MG63 (cell line): Measurements from ENCODE around the gene PLEKHA3. TPM values are rescaled to one million over a fixed set of nuclear protein-coding genes. Genes with fewer than 3 reads are reported as not detected.

Experiments used
- DNase-seq: peaks from one replicate; pipeline ENCODE4 v3.0.0-alpha.2; 2020
- H3K27me3 ChIP-seq: fragments of 250-450 bp; sonication (Bioruptor Pico); 2 replicates; pipeline ENCODE4 v1.5.1; 2020; ENCODE audit warnings: mild to moderate bottlenecking, moderate library complexity
- H3K36me3 ChIP-seq: fragments of 250-450 bp; sonication (Bioruptor Pico); 2 replicates; pipeline ENCODE4 v1.5.1; 2020; ENCODE audit warnings: mild to moderate bottlenecking, moderate library complexity
- H3K4me3 ChIP-seq: fragments of 250-450 bp; sonication (Bioruptor Pico); 2 replicates; pipeline ENCODE4 v1.5.1; 2020; ENCODE audit warnings: mild to moderate bottlenecking, moderate library complexity
- H3K9me3 ChIP-seq: fragments of 250-450 bp; sonication (Bioruptor Pico); 2 replicates; pipeline ENCODE4 v1.5.1; 2020; ENCODE audit warnings: mild to moderate bottlenecking, moderate library complexity
- total RNA-seq: library from RNA; depleted of rRNA; stranded (reverse); fragments of >200 nt; shearing (Covaris generic); gene quantifications from 2 replicates; pipeline ENCODE4 v1.2.3, GENCODE V29; 2014; ENCODE audit warnings: low replicate concordance

The PLEKHA3 gene
- total RNA-seq, 1 experiment from 2014 or later: 14.8 TPM

DNA sequence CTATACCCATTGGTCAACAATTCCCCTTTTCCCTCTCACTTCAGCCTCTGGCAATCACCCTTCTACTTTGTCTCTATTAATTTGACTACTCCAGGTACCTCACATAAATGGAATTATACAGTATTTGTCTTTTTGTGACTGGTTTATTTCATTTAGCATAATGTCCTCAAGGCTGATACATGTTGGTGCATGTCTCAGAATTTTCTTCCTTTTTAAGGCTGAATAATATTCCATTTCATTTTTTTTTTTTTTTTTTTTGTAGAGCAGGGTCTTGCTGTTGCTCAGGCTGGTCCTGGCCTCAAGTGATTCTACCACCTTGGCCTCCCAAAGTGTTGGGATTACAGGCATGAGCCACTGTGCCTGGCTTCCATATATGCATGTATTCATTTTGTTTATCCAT lies 3.8 kb upstream of the PLEKHA3 start:
- Histone ChIP-seq H3K4me3 (no peak overlapping the region), H3K36me3 (no peaks in the 10 kb centered on the region), H3K27me3 (no peaks in the 10 kb centered on the region), H3K9me3 (no peaks in the 10 kb centered on the region)
- no peak for DNase-seq

DNA sequence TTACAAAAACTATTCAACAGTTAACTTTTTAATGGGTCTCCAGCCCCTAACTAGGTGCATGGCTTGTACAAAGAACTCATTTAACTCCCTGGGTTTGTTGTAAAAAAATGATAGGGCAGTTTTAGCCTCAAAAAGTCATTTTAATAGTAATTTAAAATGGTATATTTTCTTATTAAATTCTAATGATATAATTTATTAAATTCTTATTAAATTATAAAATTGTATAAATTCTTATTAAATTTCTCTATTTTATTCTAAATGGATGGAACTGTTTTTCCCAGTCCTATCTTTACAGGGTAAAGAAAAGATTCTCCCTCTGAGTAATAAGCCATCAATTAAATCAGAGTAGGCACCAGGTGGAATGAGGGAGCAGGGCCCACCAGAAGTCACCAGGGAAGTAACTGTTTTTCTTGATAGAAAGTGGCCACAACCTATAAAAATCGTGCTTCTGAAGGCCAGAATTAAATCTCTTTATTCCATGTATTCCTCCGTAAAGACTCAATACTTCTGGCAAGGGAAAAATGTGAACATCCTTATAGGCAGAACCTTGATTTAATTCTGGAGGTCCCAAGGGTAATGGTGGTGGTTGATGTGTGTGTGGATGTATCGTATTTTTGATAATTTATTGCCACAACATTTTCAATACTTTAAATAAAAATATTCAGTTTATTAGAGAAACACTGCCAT lies 2.7 kb upstream of the PLEKHA3 start:
- peak overlapping the region; percentile 70 for H3K4me3 ChIP-seq
- DNase-seq: no peak
- no peaks in the 10 kb centered on the region for H3K27me3 ChIP-seq
- H3K9me3 ChIP-seq: no peaks in the 10 kb centered on the region
- no peaks in the 10 kb centered on the region for H3K36me3 ChIP-seq

DNA sequence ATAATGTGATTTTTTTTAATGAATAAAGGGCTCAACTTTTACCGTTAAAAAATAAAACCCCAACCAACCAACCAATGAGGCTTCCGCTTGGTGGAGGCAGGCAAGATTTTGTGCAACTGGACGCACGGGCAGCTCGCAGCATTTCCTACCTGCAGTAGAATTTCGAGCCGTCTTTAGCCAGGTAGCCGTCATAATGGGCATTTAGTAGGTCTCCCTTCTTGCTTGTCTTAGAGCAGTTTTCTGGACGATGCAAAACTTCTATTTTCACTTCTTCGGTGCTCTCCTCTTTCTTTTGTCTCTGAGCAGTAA lies 2.2 kb upstream of the PLEKHA3 start:
- no peaks in the 10 kb centered on the region for H3K9me3 ChIP-seq
- no peak for DNase-seq
- H3K36me3 ChIP-seq: no peaks in the 10 kb centered on the region
- H3K27me3 ChIP-seq: no peaks in the 10 kb centered on the region
- peak overlapping the region; percentile 70 for H3K4me3 ChIP-seq

DNA sequence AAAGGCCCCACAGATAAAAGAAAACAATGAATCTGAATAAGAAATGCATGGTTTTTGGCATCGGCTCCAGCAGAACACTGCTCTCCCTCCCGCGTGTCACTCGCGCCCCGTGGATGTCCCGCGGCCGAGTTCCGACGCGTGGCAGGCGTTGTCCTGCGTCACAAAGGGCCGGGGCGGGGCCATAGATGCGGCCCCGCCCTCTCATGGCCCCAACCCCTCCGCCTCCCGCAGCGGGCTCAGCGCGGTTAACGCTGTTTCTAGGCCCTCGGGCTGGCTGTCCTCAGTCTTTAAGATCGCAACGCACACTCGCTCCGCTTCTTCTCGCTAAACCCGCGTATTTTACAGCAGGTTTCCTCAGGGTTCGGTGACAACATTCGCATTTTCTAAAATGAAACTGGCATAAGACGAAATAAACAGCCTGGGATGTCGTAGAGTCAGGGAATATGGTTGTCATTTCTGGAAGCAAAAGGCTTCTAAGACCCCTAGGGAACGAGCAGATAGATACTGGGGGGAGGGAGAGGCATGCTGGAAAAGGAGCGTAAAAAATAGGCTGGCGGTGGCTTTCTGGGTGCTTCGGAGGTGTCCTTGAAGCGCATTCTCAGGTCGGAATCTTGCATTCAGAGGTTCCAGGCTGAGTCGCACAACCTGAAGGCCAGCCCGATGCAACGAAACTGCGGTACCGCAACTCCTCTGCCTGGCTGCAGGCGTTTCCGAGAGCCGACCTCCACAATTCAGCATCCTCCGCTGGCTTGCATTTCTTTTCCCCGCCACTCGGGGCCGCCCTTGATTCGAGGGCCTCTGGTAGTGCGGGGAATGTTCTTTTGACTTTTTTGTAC lies 1.6 kb upstream of the PLEKHA3 start, which contains the start of gene FKBP7:
TSS of gene FKBP7 (minus strand) at position 162 of the 836 bp plus-strand sequence. CDS start at position 61, 101 bp downstream.
- Histone ChIP-seq H3K9me3 (no peaks in the 10 kb centered on the region), H3K36me3 (no peaks in the 10 kb centered on the region), H3K27me3 (no peaks in the 10 kb centered on the region), H3K4me3 (peak within 1 kb of the TSS; percentile 70)
- peak; percentile 83 for DNase-seq

DNA sequence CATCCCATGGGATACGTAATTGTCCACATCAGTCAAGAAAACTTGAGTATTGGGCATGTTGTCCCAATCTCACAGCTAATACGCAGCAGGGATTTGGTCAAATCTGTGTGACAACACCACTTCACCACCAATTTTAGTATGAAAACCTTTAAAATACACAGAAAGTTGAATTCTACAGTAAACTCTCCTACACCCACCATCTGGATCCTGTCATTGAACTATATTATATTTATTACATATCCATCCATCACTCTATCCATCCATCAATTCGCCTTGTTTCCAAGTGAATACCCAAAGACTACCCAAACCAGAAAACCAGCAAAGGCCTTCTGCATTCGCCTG lies 1.0 kb upstream of the PLEKHA3 start:
- Histone ChIP-seq H3K4me3 (peak overlapping the region; percentile 70), H3K9me3 (no peaks in the 10 kb centered on the region), H3K27me3 (no peaks in the 10 kb centered on the region), H3K36me3 (no peaks in the 10 kb centered on the region)
- DNase-seq: no peak

DNA sequence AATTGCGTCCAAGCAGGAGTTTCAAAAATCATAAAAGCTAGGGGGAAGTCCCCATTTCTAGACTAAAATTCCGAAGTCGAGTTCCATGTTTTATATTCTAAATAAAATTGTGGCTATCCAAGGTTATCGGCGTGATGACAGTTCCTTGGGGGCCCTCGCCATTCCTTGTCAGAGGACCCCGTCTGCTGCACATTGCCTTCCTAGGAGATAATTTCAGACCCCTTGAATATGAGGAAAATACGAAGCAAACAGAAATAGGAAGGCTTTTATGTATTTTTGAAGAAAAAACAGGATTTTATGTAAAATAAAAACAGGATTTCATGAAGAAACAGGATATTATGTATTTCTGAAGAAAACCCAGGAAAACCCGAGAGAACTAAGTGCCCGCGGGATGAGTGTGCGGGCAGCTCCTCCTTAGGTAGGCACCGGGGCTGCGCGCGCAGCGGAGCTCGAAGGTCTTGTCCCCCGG lies 465 bp upstream of the PLEKHA3 start:
- no peak for DNase-seq
- no peaks in the 10 kb centered on the region for H3K36me3 ChIP-seq
- no peaks in the 10 kb centered on the region for H3K27me3 ChIP-seq
- peak overlapping the region; percentile 70 for H3K4me3 ChIP-seq
- H3K9me3 ChIP-seq: no peaks in the 10 kb centered on the region

DNA sequence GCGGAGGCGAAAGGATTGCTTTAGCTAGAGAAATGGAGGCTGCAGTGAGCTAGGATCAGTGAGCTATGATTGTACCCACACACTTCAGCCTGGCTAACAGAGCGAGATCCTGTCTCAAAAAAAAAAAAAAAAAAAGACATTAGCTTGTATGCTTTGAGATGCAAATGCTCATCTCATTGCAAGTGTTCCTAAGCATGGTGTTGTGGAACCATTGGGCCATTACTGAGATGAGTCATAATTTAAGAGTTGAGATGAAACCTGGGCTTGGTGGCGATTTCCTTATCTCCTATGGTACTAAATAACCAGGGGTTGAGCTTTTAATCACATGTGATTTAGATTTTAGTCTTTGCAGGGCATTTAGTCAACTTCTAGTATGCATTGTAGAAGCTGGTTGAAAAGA lies 2.2 kb downstream of the PLEKHA3 start:
- H3K27me3 ChIP-seq: no peaks in the 10 kb centered on the region
- H3K36me3 ChIP-seq: peaks cover 14% of the 10 kb centered on the region
- no peaks in the 10 kb centered on the region for H3K9me3 ChIP-seq
- H3K4me3 ChIP-seq: no peak overlapping the region
- no peak for DNase-seq

DNA sequence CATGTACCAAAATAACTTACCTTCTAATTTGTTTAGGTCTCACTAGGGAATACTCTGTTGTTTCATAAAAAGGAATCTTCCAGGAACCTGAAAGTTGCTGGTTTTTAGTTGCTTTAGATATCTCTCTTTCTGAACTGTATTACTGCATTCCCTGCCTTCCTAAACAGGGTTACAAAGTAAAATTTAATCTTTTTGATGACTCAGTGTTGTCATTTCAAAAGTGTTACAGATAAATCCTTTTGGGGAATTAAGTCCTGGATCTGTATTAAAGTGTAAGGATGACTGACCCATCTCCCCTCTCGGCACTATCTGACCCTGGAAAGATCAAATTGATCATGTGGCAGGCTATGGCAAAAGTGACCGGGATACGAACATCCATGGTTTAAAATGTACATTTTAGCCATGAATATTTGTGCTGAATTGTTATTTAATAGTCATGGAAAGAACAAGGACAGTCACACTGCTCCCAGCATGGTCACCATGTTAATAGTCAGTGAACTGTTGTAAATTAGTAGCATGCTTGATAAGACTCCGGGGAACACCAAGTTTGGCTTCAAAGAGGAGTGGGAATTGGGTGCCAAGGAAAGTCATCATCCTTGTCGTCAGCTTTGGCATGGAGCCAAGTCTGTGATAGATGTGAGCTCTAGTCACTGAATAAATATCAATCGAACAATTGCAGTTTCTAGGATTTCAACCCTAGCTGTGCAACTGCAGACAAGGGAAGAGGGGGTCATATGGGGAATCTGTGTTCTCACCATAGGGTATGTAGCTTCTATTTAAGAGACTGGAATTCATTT lies 4.2 kb downstream of the PLEKHA3 start:
- peak; percentile 37 for DNase-seq
- Histone ChIP-seq H3K36me3 (peaks cover 17% of the 10 kb centered on the region), H3K4me3 (no peak overlapping the region), H3K27me3 (no peaks in the 10 kb centered on the region), H3K9me3 (no peaks in the 10 kb centered on the region)

DNA sequence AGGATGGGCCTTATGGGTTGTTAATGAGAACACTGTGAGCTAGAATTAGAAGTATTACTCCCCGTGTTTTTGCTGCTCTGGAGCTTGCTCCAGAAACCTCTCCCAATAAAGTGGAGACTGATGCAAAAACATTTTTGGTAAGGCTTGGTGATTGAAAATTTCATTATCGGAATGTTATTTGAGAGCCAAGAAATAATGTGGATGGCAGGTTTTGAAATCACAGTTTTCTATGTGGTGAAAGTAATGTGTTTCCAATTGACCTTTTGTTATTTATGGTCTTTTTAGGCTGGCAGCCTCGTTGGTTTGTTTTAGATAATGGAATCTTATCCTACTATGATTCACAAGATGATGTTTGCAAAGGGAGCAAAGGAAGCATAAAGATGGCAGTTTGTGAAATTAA lies 5.1 kb downstream of the PLEKHA3 start:
- Histone ChIP-seq H3K4me3 (no peak overlapping the region), H3K36me3 (peaks cover 20% of the 10 kb centered on the region), H3K27me3 (no peaks in the 10 kb centered on the region), H3K9me3 (no peaks in the 10 kb centered on the region)
- DNase-seq: no peak

DNA sequence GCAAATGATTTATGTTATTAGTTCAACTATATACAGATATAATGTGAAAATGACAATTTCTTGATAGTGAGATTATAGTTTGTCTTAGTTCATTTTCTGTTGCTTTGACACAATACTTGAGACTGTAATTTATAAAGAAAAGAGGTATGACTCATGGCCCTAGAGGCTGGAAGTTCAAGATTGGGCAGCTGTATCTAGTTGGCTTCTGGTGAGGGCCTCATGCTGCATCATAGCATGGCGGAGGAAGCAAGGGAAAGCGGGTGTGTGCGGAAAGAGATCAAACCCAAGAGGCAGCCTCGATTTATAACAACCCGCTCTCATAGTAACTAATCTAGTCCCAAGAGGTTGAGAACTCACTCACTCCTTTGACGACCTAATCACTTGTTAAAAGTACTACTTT lies 11.4 kb downstream of the PLEKHA3 start:
- H3K9me3 ChIP-seq: no peaks in the 10 kb centered on the region
- no peaks in the 10 kb centered on the region for H3K27me3 ChIP-seq
- no peak overlapping the region for H3K4me3 ChIP-seq
- no peak for DNase-seq
- peaks cover 50% of the 10 kb centered on the region for H3K36me3 ChIP-seq

DNA sequence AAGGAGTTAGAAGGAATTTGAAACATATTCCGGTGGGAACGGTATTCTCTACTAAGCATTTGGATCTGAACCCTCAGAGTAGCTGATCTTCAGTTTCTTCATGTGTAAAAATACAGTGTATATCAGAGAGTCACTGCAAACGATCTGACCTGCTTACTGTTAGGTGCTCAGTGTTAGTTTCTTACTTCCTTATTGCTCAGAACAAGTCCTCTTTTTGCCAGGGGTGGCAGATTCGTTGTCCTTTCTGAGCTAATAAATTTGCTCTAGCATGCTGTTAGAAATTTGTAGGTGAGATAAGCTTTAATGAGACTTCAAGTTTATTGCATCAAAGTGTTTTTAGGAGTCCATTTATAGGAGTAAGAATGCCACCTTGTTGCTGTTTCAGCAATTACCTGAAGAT lies 15.8 kb downstream of the PLEKHA3 start:
- no peaks in the 10 kb centered on the region for H3K27me3 ChIP-seq
- H3K4me3 ChIP-seq: no peak overlapping the region
- no peak for DNase-seq
- peaks cover 48% of the 10 kb centered on the region for H3K36me3 ChIP-seq
- H3K9me3 ChIP-seq: no peaks in the 10 kb centered on the region

DNA sequence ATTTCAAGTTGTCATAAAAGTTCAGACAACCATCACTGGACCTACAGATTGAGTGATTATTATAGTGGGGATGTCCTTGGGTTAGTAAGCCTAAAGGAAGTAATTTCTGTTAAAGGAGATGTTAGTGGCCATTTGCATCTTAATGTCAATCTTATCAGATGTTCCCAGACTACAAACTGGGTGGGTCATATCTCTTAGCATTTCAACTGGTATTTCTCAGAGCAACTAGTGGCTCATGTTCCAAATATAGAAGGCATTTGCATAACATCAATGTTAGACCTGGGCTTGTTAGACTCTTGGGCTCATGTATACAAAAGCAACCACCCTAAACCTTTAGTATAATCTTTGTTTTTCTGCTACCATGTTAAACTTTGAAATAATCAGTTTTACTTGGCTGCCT lies 17.9 kb downstream of the PLEKHA3 start:
- peaks cover 48% of the 10 kb centered on the region for H3K36me3 ChIP-seq

DNA sequence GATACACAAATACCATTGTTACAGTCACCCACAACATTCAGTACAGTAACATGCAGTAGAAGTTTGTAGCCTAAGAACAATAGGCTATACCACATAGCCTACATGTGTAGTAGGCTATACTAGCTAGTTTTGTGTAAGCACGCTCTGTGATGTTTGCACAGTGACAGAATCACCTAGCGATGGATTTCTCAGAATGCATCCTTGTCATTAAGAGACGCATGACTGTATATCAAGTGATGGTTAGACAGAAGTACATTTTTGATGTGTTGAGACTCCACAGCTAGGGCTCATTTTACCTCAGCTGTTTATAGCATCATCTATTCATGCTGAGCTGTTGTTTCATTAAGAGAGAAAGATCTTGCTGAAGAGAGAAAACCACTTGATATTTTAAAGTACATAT lies 19.4 kb downstream of the PLEKHA3 start:
- Histone ChIP-seq H3K4me3 (no peak overlapping the region), H3K36me3 (peaks cover 45% of the 10 kb centered on the region)
- no peak for DNase-seq

More for the DNA sequence above, 17.9 kb downstream of the PLEKHA3 start:
- DNase-seq: no peak
- Histone ChIP-seq H3K9me3 (no peaks in the 10 kb centered on the region), H3K4me3 (no peak overlapping the region), H3K27me3 (no peaks in the 10 kb centered on the region)

DNA sequence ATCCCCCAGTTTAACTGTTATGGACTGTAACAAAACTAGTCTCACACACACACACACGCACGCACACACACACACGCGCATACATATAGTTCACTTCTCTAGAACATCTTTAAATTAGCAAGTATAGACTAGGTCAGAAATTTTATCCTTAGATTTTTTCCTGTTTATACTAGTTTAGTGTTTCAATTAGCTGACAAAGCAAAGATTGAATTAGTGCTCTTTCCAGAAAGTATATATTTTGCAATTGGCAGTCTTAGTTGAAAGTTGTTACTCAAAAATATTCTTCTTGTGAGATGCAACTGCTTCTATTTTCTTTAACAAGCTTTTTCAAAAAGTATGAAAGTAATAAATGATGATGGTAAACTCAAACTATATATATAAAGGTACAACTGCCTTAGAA lies 22.5 kb downstream of the PLEKHA3 start:
- Histone ChIP-seq H3K36me3 (peaks cover 41% of the 10 kb centered on the region), H3K4me3 (no peak overlapping the region), H3K9me3 (no peaks in the 10 kb centered on the region), H3K27me3 (no peaks in the 10 kb centered on the region)
- no peak for DNase-seq

More for the DNA sequence above, 19.4 kb downstream of the PLEKHA3 start:
- no peaks in the 10 kb centered on the region for H3K9me3 ChIP-seq
- no peaks in the 10 kb centered on the region for H3K27me3 ChIP-seq

DNA sequence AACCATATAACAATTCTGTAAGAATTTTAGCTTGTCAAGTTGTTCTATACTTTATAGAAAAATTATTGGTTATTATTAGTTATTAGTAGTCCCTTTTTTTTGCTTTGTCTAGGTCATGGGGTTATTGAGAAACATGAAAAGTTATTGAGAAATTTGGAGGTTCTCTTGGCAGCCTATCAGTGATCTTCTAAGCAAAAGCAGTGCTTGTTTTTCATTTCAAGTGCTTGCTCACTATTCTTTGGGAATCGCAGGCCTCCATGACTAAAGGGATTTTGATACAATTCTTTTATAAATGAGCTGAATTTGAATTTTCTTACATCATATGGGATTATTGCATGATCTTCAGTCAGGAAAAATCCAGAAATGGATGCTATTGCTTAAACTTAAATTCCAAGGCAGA lies 25.8 kb downstream of the PLEKHA3 start:
- DNase-seq: no peak
- Histone ChIP-seq H3K36me3 (peaks cover 37% of the 10 kb centered on the region), H3K9me3 (no peaks in the 10 kb centered on the region), H3K4me3 (no peak overlapping the region), H3K27me3 (no peaks in the 10 kb centered on the region)

DNA sequence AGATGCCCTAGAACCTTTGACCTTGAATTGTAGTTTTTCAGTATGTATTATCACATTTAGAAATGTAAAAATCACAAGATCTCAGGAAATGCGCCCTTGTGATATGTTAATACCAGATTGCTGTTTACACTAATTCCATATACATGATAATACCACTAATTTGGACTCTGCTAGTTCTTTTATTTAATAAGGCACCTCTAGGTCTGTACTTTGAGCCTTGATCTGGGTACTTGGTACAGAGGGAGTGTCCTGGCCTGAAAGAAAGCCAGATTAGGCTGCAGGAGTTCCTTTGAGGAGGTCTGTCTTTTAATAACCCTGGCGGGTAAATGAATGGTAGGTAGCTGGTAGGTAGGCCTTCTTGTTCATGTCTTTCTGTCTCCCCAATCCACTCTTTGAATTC lies 26.3 kb downstream of the PLEKHA3 start:
- no peaks in the 10 kb centered on the region for H3K9me3 ChIP-seq
- DNase-seq: no peak
- no peak overlapping the region for H3K4me3 ChIP-seq
- no peaks in the 10 kb centered on the region for H3K27me3 ChIP-seq
- peaks cover 33% of the 10 kb centered on the region for H3K36me3 ChIP-seq

DNA sequence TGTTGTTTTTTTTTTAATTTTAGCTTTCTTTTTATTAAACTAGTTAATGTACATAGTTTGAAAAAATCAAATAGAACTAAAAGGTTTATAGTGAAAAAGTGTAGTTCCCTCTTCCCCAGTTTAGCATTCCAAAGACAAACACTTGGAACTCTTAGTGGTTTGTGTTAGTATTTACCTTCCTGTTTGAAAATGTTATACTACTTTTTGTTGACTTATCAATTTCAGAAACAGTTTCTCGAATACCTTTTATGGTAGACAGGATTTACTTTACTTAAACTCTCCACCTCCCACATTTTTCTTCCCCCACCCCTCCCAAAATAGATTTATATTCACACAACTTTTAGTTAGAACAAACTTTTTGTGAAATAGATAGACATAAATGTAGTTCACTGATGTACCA lies 26.7 kb downstream of the PLEKHA3 start:
- Histone ChIP-seq H3K9me3 (no peaks in the 10 kb centered on the region), H3K27me3 (no peaks in the 10 kb centered on the region), H3K4me3 (no peak overlapping the region), H3K36me3 (peaks cover 29% of the 10 kb centered on the region)
- no peak for DNase-seq
